Muscle layer of duodenum (tissue), 2 donors: ENCODE measurements around the gene LIPG.
A peak's percentile ranks its signal among the peaks of the same experiment; 100 is the strongest.
"Not testable (repeated sequence)": the region's sequence is repeated elsewhere in the genome, so short reads cannot be mapped to it uniquely, and the experiment has no call there.

Source experiments
- H3K27ac ChIP-seq: one replicate; pipeline ENCODE4 v1.7.0; 2013; ENCODE audit warnings: mild to moderate bottlenecking, low read length
- H3K27me3 ChIP-seq: one replicate; pipeline ENCODE4 v1.7.0; 2013; ENCODE audit warnings: low read depth, mild to moderate bottlenecking, control low read depth, low read length
- H3K36me3 ChIP-seq, 2 donors: one replicate each; pipeline ENCODE4 v1.7.0; 2013; ENCODE audit warnings: low read length in 2 of 2, control low read depth in 1 of 2, mild to moderate bottlenecking in 1 of 2; ENCODE audit not compliant: insufficient read depth in 2 of 2, control insufficient read depth in 1 of 2
- H3K4me1 ChIP-seq, 2 donors: one replicate each; pipeline ENCODE4 v1.7.0; 2013; ENCODE audit warnings: low read length in 2 of 2, mild to moderate bottlenecking in 2 of 2, control low read depth in 1 of 2, moderate library complexity in 1 of 2; ENCODE audit not compliant: insufficient read depth in 2 of 2, control insufficient read depth in 1 of 2
- H3K4me3 ChIP-seq, 2 donors: one replicate each; pipeline ENCODE4 v1.7.0; 2013; ENCODE audit warnings: low read length in 2 of 2, low read depth in 1 of 2, mild to moderate bottlenecking in 1 of 2
- H3K9me3 ChIP-seq, 2 donors: one replicate each; pipeline ENCODE4 v1.7.0; 2013; ENCODE audit warnings: low read length in 2 of 2, control low read depth in 1 of 2, mild to moderate bottlenecking in 1 of 2; ENCODE audit not compliant: control insufficient read depth in 1 of 2
- donor health status: healthy.

Gene LIPG

DNA sequence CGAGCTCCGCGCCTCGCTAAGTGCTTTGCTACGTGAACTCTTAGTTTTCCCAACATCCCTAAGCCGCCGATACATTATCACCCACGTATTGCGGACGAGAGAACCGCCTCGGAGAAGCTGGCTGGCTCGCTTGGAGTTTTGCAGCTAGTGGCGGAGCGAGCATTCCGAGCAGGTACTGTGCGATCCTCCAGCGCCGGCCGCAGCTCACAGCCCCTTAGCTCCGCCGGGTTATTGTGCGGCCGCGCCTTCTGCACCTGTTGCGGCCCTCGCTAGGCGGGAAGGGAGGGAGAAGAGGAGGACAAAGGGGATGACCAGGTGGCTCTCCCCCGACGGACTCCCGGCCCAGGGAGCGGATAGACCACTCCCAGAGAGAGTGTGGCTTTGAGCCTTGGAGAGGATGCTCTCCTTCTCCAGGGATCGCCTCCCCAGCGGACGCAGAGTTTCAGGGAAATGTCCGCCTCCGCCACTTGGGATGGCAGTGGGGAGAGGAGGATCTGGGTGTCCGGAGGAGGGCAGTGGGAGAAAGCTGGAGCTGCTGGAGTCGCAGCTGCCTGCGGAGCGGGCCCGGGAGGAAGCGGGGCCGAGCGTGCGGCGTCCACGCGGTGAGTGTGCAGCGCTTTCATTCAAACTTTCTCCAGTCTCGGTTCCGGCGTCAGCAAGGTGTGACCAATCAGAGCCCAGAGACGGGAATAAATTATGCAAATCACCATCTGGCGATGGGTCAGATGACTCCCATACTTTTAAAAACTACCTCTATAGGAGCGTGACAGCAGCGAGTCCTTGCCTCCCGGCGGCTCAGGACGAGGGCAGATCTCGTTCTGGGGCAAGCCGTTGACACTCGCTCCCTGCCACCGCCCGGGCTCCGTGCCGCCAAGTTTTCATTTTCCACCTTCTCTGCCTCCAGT, at the start of gene LIPG:
Gene LIPG (plus strand): TSS at position 769 of the 905 bp plus-strand sequence. CDS start 252 bp downstream, outside the sequence.
- Histone ChIP-seq H3K27me3 (peaks cover 22% of the 10 kb centered on the region), H3K4me1 (peaks cover 0 to 25% of the 10 kb centered on the region in 2 donors), H3K36me3 (no peaks in the 10 kb centered on the region), H3K27ac (peak within 1 kb of the TSS; percentile 65), H3K9me3 (no peaks in the 10 kb centered on the region), H3K4me3 (peak within 1 kb of the TSS; percentile 38 to 68)

DNA sequence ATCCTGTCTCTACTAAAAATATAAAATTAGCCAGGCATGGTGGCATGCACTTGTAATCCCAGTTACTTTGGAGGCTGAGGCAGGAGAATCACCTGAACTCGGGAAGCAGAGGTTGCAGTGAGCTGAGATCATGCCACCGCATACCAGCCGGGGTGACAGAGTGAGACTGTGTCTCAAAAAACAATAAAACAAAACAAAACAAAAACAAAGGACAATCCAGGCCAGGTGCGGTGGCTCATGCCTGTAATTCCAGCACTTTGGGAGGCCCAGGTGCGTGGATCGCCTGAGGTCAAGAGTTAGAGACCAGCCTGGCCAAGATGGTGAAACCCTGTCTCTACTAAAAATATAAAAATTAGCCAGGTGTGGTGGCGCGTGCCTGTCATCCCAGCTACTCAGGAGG, 49.0 kb upstream of the LIPG start:
- H3K27ac ChIP-seq: not testable (repeated sequence)

DNA sequence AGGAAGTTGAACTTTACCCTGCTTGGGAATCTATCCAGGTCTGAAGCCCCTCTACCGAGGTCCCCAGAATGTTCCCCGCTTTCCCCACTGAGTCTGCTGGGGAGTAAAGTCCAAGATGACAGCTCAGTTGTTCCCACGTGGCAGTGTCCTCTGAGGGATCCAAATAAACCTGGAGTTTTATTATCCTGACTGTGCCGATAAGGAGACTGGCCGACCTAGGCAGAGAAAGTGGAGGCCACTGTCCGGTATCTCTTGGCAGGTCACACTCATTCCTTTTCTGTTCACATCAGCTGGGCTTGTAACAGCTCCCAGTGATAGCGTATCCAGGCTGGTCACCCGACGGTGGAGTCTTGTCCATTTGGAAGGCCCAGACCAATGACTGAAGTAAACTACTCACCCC, 47.3 kb upstream of the LIPG start:
- Histone ChIP-seq H3K27me3 (no peaks in the 10 kb centered on the region), H3K4me3 (no peak overlapping the region), H3K36me3 (no peaks in the 10 kb centered on the region), H3K9me3 (no peaks in the 10 kb centered on the region), H3K4me1 (no peaks in the 10 kb centered on the region), H3K27ac (no peak overlapping the region)

More for the DNA sequence above, 49.0 kb upstream of the LIPG start:
- not testable (repeated sequence) for H3K9me3 ChIP-seq, H3K4me1 ChIP-seq, H3K36me3 ChIP-seq, H3K27me3 ChIP-seq, H3K4me3 ChIP-seq

DNA sequence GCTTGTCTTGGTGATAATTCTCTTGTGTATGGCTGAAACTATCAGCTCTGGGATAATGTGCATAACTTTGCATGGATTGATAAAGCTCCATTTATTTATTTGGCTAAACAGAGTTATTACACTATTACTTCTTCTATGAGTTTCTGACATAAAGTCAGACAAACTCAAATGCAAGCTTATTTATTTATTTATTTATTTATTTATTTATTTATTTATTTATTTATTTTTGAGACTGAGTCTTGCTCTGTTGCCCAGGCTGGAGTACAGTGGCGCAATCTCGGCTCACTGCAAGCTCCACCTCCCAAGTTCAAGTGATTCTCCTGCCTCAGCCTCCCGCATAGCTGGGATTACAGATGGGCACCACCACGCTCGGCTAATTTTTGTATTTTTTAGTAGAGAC, 46.9 kb upstream of the LIPG start:
- H3K36me3 ChIP-seq: not testable (repeated sequence)

DNA sequence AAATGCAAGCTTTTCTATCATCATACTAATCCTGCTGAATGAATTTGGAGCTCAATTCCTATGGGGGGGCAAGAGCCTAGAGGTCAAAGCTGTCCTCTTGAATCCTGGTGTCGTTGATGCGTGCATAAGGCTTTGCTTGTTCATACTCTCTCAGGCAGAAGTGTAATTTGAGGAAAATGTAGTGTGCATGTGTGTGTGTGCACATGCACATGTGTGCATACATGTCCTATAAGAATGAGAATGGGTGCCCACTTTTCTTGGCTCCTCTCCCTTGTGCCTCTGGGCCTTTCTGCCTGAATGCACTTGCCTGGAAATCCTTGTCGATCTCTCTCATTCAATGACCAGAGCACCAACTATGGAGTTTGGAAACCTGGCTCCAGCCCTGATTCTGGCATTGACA, 46.3 kb upstream of the LIPG start:
- Histone ChIP-seq H3K9me3 (no peaks in the 10 kb centered on the region), H3K36me3 (no peaks in the 10 kb centered on the region), H3K4me3 (no peak overlapping the region), H3K27me3 (no peaks in the 10 kb centered on the region), H3K27ac (no peak overlapping the region), H3K4me1 (no peaks in the 10 kb centered on the region)

More for the DNA sequence above, 46.9 kb upstream of the LIPG start:
- not testable (repeated sequence) for H3K4me1 ChIP-seq, H3K4me3 ChIP-seq, H3K9me3 ChIP-seq, H3K27ac ChIP-seq, H3K27me3 ChIP-seq

DNA sequence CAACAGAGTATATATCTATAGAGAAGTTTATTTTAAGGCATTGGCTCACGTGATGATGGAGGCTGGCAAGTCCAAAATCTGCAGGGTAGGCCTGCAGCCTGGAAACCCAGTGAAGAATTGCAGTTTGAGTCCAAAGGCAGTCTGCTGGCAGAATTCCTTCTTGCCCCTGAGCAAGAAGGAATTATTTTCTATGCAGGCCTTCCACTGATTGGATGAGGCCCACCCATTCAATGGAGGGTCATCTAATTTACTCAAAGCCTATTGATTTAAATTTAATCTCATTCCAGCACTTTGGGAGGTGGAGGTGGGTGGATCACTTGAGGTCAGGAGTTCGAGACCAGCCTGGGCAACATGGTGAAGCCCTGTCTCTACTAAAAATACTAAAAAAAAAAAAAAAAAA, 44.4 kb upstream of the LIPG start:
- Histone ChIP-seq H3K4me3 (no peak overlapping the region), H3K27ac (no peak overlapping the region), H3K9me3 (no peaks in the 10 kb centered on the region), H3K27me3 (no peaks in the 10 kb centered on the region), H3K4me1 (no peaks in the 10 kb centered on the region), H3K36me3 (no peaks in the 10 kb centered on the region)

DNA sequence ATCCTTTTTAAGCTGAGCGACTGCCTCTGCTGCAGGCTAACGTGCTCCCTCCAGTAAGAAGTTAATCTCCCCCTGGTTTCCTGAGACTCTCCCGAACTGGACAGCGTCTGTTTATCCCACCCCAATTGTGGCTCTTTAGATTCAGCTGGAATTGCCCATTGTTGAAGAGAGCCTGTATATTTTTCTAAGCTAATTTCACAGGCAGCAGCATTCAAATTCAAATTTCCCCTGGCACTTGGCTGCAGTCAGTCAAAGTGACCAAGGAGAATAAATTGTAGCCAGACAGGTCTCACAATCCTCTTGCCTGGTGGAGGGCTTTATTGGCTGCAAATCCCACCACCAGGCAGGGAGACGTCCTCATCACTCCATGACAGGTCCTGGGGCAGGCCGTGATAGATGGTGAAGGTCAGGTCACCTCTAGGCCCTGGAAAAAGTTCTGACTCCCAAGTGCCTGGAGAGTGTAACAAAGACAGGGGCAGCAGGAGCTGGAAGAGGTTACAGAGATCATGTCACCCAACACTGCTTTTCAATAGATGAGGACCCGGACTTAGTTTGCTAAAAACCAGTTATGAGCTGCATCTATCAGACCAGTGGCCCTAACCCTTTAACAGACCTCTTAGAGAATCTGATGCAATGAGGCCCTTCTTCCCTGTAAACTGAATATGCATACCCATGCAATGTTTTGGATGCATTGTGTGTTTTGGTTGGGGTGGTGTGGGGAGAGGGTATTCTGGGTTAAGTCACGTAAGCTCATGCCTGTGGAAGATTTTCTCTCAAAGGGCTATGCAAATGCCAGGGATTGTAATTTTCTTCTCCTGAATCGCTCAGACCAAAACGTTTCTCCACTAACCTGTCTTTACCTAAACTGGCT, 42.5 kb upstream of the LIPG start:
- H3K36me3 ChIP-seq: no peaks in the 10 kb centered on the region
- no peak overlapping the region for H3K27ac ChIP-seq
- H3K9me3 ChIP-seq: no peaks in the 10 kb centered on the region
- H3K4me1 ChIP-seq: no peaks in the 10 kb centered on the region
- H3K4me3 ChIP-seq: no peak overlapping the region
- H3K27me3 ChIP-seq: no peaks in the 10 kb centered on the region

DNA sequence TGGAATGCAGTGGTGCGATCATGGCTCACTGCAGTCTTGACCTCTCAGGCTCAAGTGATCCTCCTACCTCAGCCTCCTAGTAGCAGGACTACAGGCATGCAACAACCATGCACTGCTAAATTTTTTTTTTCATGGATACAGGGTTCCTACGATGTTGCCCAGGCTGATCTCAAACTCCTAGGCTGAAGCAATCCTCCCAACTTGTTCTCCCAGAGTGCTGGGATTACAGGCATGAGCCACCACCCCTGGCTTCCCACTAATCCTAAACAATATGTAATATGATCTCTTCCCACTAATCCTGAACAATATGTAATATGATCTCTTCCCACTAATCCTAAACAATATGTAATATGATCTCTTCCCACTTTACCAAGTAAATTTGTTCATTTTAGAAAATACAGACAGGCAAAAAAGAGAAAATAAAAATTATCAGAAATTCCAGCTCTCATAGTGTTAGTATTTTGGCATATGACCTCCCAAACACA, 41.2 kb upstream of the LIPG start:
- Histone ChIP-seq H3K27me3 (no peaks in the 10 kb centered on the region), H3K27ac (no peak overlapping the region), H3K4me3 (no peak overlapping the region), H3K9me3 (no peaks in the 10 kb centered on the region), H3K4me1 (no peaks in the 10 kb centered on the region), H3K36me3 (no peaks in the 10 kb centered on the region)

DNA sequence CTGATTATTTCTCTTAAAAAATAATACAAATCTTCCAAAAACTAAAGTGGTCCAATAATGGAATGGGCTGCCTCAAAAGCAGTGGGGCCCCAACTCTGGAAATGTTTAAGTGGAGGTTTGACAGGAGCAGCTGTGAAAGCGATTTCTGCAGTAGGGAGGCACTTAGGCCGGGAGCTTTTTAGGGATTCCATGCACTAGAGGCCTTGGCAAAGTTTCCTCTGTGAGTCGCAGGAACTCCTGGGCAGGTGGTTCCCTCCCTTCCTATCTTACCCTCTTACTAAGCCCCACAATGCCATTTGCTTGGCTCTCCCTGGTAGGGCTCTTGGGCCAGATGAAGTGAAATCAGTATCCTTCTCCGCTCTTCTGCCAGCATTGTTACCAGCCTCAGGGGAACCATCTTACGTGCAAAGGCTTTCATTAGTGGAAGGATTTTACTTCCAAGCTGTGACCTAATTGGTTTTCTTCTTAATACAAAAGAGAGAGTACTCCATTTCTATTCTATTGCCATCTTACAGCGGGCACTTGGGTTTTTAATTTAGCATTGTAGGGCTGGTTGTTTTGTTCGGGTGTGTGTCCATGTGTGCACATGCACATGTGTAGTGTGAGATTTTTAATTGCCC, 40.5 kb upstream of the LIPG start:
- H3K9me3 ChIP-seq: no peaks in the 10 kb centered on the region
- H3K4me1 ChIP-seq: no peaks in the 10 kb centered on the region
- H3K27ac ChIP-seq: no peak overlapping the region
- H3K27me3 ChIP-seq: no peaks in the 10 kb centered on the region
- no peaks in the 10 kb centered on the region for H3K36me3 ChIP-seq
- no peak overlapping the region for H3K4me3 ChIP-seq

DNA sequence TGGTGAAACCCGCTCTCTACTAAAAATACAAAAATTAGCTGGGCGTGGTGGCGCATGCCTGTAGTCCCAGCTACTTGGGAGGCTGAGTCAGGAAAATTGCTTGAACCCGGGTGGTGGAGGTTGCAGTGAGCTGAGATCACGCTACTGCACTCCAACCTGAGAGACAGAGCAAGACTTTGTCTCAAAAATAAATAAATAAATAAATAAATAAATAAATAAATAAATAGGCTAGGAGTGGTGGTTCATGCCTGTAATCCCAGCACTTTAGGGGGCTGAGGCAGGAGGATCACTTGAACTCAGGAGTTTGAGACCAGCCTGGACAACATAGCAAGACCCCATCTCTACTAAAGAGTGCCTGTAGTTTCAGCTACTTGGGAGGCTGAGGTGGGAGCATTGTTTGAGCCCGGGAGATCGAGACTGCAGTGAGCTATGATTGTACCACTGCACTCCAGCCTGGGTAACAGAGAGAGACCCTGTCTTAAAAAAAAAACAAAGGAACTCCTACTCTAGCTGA, 38.2 kb upstream of the LIPG start:
- not testable (repeated sequence) for H3K27ac ChIP-seq, H3K4me1 ChIP-seq, H3K36me3 ChIP-seq, H3K4me3 ChIP-seq, H3K27me3 ChIP-seq, H3K9me3 ChIP-seq

DNA sequence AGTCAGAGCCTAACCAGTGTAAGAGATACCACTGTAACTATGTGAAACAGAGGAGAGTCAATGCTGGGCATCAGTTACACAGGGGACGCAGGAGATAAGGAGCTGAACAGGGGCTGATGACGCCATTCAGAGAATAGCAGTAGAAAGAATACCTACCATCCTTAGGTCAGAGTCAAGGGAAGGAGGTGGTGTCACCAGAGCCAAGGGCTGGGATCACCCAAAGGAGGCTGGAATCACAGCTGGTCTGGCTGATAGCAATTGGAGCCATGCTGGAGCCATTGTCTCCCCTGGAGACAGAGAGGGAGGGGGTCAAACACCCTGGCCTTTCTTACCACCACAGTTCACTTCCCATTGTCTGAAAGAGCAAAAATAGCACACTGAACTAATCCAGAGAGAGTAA, 37.5 kb upstream of the LIPG start:
- no peak overlapping the region for H3K27ac ChIP-seq
- no peaks in the 10 kb centered on the region for H3K27me3 ChIP-seq
- no peak overlapping the region for H3K4me3 ChIP-seq
- H3K36me3 ChIP-seq: no peaks in the 10 kb centered on the region
- no peaks in the 10 kb centered on the region for H3K9me3 ChIP-seq
- H3K4me1 ChIP-seq: no peaks in the 10 kb centered on the region
